Ectodermal cell (in vitro differentiated cells): Measurements from ENCODE around the gene B9D2.

Experiments used
- H3K27ac ChIP-seq: 2 replicates; pipeline ENCODE4 v1.7.0; 2013; ENCODE audit warnings: mild to moderate bottlenecking, low read depth, low read length; ENCODE audit not compliant: insufficient read depth, poor library complexity, severe bottlenecking
- H3K27me3 ChIP-seq: 2 replicates; pipeline ENCODE4 v1.7.0; 2013; ENCODE audit warnings: mild to moderate bottlenecking, low read length; ENCODE audit not compliant: insufficient read depth, control insufficient read depth, poor library complexity, severe bottlenecking
- H3K36me3 ChIP-seq: one replicate; pipeline ENCODE4 v1.7.0; 2013; ENCODE audit warnings: low read length; ENCODE audit not compliant: control insufficient read depth, insufficient read depth
- H3K4me1 ChIP-seq: one replicate; pipeline ENCODE4 v1.7.0; 2013; ENCODE audit warnings: low read length; ENCODE audit not compliant: control insufficient read depth, insufficient read depth
- H3K4me3 ChIP-seq: 2 replicates; pipeline ENCODE4 v1.7.0; 2013; ENCODE audit warnings: low read depth, low read length, control low read depth; ENCODE audit not compliant: insufficient read depth
- H3K9me3 ChIP-seq: 2 replicates; pipeline ENCODE4 v1.7.0; 2013; ENCODE audit warnings: mild to moderate bottlenecking, low read length, moderate library complexity; ENCODE audit not compliant: control insufficient read depth
- WGBS, 2 experiments: methylation state at CpG; one replicate each; pipeline ENCODE4 v1.1.7; 2013; ENCODE audit warnings: missing lambda C conversion rate in 2 of 2; 5-methylcytosine and 5-hydroxymethylcytosine counted together

The B9D2 gene

DNA sequence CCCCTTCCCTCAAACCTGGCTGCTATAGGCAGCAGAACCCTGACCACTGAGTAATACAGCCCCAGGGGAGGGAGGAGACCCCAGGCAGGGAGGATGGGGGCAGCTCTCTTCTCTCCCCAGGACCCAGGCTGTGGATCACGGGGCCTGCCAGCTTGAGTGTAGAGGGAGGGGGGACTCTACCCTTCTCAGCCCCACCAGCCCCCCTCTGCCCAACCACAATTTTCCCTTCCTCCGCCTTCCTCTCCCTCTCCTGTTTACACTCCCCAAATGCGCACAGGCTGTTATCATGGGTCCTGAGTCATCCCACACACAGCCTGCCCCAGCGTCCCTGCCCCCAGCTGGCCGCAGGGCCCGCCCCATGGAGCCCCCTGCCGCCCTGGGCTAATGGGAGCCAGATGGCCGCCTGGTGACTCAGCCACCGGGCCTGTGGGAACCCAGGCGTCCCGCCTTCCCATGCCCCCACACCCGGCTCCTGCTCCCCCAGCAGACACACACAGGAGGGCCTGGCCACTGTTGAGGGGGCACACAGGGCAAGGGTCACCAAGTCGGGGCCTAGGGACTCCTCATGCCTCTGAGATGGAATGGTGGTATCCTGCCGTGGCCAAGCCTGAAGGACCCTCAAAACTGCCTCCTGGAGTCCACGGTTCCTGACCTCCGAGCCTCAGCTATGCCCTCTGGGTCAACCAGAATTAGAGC is 40.4 kb downstream of the B9D2 start:
- no peak overlapping the region for H3K27ac ChIP-seq
- H3K36me3 ChIP-seq = peaks cover 20% of the 10 kb centered on the region
- H3K4me3 ChIP-seq = no peak overlapping the region
- WGBS, 2 experiments = 55 to 62% methylated on average over 16 of the region's 16 CpGs
- H3K4me1 ChIP-seq = peaks cover 34% of the 10 kb centered on the region
- no peaks in the 10 kb centered on the region for H3K9me3 ChIP-seq
- peaks cover 7% of the 10 kb centered on the region for H3K27me3 ChIP-seq

DNA sequence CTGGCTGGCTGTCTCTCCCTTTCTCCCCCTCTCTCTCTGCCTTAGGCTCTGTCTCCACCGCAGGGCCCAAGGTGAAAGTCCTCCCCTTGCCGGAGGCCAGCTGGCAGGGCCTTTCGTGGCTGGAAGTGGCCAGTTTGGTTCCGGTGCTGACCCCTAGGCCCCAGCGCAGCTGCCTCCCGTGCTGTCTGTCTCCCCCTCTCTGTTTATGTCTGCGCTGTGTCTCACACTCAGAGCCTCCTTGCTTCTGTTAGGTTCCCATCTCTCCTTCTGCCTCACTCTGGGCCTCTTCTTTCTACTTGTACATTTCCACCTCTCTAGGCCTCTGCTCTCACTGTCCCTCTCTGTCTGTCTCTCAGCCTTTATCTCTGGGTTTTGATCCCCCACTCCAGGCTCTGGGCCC is 40.9 kb downstream of the B9D2 start:
- Histone ChIP-seq H3K27ac (no peak overlapping the region), H3K36me3 (peaks cover 23% of the 10 kb centered on the region), H3K4me1 (peaks cover 34% of the 10 kb centered on the region), H3K27me3 (peaks cover 7% of the 10 kb centered on the region), H3K4me3 (no peak overlapping the region), H3K9me3 (no peaks in the 10 kb centered on the region)
- WGBS, 2 experiments = 75 to 78% methylated on average over 7 of the region's 7 CpGs

DNA sequence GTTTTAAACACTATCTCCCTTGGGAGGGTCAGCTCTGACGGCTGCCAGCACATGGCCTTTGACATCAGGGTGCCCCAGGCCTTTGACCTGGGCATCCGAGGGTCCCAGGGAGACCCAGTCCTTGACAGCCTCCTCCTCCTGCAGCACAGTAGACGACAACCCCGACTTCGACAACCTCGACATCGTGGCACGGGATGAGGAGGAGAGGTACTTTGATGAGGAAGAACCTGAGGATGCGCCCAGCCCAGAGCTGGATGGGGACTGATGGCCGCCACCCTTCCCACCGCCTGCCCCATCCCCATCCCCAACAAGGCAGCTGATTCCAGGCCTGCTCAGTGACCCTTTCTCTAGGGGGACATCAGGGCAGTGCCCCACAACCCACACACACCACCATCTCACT is 41.5 kb downstream of the B9D2 start:
- H3K27ac ChIP-seq = no peak overlapping the region
- 91 to 93% methylated on average over 11 of the region's 11 CpGs for WGBS, 2 experiments
- no peaks in the 10 kb centered on the region for H3K9me3 ChIP-seq
- peaks cover 7% of the 10 kb centered on the region for H3K27me3 ChIP-seq
- no peak overlapping the region for H3K4me3 ChIP-seq
- H3K36me3 ChIP-seq = peaks cover 27% of the 10 kb centered on the region
- H3K4me1 ChIP-seq = peaks cover 33% of the 10 kb centered on the region

DNA sequence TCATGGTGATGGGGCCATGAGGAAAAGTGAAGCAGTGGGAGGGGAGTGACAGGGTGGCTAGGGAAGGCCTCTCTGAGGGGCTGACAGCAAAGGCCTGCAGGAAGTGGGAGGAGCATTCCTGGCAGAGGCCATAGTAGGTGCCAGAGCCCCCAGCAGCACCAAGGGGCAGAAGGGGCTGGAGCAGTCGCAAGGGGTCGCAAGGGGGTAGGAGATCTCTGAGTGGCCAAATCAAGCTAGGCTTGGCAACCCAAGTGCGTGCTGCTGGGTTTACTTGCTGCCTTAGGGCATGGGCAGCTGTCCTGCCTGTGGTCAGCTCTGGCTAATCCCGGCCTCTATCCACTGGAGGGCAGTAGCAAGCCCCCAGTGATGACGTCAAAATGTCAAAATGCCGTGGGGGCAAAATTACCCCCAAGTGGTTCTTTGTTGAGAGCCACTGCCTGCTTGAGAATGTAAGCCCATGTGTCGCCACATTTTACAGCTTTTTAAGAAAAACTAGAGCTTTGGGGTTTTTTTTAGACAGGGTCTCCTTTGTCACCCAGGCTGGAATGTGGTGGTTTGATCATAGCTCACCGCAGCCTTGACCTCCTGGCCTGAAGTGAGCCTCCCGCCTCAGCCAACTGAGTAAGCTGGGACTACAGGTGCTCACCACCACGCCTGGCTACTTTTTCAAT is 42.2 kb downstream of the B9D2 start:
- peak overlapping the region; percentile 67 for H3K27ac ChIP-seq
- peaks cover 32% of the 10 kb centered on the region for H3K36me3 ChIP-seq
- H3K4me1 ChIP-seq = peaks cover 29% of the 10 kb centered on the region

DNA sequence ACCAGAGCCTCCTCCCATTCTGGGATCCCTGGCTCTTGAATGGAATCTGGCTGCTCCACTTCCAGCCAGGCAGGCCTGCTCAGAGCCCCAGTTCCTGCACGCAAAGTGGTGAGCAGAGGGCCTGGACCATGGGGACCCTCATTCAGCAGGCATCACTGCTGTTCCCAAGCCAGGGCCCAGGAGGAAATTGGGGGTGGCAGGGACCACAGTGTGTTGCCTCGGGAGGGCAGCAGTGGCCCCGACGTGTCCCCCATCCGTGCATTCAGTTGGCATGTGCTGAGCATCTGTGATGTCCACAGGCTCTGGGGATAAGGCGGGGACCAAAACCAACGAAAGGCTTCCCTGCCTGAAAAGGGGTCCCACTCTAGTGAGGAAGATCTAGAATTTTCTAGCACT is 42.7 kb downstream of the B9D2 start:
- peaks cover 28% of the 10 kb centered on the region for H3K4me1 ChIP-seq
- no peak overlapping the region for H3K4me3 ChIP-seq
- no peaks in the 10 kb centered on the region for H3K9me3 ChIP-seq
- 91 to 92% methylated on average over 7 of the region's 7 CpGs for WGBS, 2 experiments
- no peak overlapping the region for H3K27ac ChIP-seq
- peaks cover 37% of the 10 kb centered on the region for H3K36me3 ChIP-seq
- H3K27me3 ChIP-seq = peaks cover 7% of the 10 kb centered on the region

More for the DNA sequence above, 42.2 kb downstream of the B9D2 start:
- WGBS, 2 experiments = 51 to 53% methylated on average over 10 of the region's 10 CpGs
- Histone ChIP-seq H3K4me3 (no peak overlapping the region), H3K27me3 (peaks cover 7% of the 10 kb centered on the region), H3K9me3 (no peaks in the 10 kb centered on the region)

DNA sequence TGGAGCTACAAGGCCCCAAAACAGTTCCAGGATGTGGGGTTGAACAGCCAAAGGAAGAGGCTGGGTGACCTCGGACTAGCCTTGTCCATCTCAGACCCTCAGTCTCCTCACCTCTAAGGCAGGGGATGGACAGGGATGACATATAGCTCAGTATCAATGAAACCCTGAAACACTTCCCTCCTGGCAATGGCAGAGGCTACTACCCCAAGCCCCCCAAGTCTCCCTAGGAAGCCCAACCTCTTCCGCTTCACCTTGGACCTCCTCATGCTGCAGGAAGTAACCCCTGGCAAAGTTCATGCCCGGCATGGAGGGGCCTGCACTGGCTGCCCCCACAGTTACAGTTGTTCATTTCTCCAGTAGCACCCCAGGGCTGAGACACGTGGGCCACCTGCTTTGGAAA is 43.4 kb downstream of the B9D2 start:
- no peaks in the 10 kb centered on the region for H3K9me3 ChIP-seq
- H3K4me1 ChIP-seq = peaks cover 21% of the 10 kb centered on the region
- WGBS, 2 experiments = 90 to 97% methylated on average over 4 of the region's 4 CpGs
- H3K36me3 ChIP-seq = peaks cover 41% of the 10 kb centered on the region
- peaks cover 2% of the 10 kb centered on the region for H3K27me3 ChIP-seq
- no peak overlapping the region for H3K4me3 ChIP-seq
- H3K27ac ChIP-seq = no peak overlapping the region

DNA sequence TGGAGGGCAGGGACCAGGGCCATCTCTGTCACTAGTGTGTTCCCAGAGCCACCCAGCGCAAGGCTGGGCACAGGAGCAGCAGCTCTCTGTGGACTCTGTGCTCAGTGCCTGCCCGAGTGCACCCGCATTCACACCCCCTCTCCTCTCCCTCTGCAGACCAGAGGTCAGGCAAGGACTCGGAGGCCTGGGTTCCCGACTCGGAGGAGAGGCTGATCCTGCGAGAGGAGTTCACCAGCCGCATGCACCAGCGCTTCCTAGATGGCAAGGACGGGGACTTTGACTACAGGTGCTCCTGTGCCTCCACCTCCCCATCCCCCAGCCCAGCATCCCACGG is 43.8 kb downstream of the B9D2 start:
- H3K27ac ChIP-seq = no peak overlapping the region
- H3K4me1 ChIP-seq = peaks cover 20% of the 10 kb centered on the region
- 92 to 93% methylated on average over 11 of the region's 11 CpGs for WGBS, 2 experiments
- H3K36me3 ChIP-seq = peaks cover 41% of the 10 kb centered on the region
- H3K4me3 ChIP-seq = no peak overlapping the region
- H3K9me3 ChIP-seq = no peaks in the 10 kb centered on the region
- H3K27me3 ChIP-seq = no peaks in the 10 kb centered on the region

DNA sequence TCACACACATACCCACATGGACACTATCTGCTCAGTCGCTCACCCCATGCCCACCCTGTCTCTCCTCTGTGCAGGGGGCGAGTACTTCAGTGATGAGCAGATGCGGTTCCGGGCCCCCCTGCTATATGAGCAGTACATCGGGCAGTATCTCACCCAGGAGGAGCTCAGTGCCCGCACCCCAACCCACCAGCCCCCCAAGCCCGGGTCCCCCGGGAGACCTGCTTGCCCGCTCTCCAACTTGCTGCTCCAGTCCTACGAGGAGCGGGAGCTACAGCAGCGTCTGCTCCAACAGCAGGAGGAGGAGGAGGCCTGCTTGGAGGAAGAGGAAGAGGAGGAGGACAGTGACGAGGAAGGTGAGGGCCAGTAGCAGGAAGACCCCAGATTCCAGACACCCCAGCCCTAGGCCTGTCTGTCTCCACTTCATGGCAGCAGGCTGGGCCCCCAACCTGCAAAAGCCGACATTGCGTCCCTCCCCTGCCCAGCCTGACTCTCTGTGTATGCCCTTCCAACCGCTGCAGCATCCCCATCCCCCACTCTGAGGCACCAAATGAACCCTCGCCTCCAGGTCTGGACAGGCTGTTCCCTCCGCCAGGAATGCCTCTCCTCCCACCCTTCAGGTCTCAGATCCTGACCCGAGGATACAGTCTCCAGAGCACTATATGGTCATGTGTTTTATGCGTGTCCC is 44.3 kb downstream of the B9D2 start:
- WGBS, 2 experiments = 91 to 92% methylated on average over 20 of the region's 20 CpGs
- peaks cover 18% of the 10 kb centered on the region for H3K4me1 ChIP-seq
- peaks cover 41% of the 10 kb centered on the region for H3K36me3 ChIP-seq

DNA sequence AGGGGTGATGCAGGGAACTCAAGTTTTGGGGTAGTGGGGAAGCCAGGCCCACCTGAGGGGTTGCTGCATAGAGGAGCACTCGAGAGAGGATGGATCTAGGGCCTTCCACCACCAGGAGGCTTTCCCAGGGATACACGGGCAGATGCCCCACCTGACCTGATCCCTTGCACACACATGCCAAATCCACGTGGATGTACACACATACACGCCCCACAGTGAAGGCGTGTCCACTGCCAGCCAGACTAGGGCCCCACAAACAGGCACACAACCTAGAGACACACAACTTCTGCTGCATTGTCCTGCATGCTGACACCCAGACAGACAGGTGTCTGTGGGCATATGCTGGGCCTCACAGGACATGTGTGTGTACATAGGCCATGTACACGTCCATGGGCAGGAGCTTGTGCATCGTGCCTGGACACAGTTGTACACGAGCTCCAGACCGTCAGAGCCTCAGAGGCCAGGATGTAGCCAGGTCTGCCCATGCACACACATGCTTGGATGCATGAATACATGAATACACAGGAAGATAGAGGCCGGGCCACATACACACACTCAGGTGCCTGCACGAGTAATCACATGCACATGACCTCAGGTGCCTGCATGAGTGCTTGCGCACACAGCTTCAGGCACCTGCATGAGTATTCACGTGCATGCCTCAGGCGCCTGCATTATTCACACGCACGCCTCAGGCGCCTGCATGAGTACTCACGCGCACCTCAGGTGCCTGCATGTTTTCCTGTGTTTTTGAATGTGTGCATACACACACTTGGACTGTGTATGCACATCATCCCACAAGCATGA is 45.1 kb downstream of the B9D2 start:
- peaks cover 41% of the 10 kb centered on the region for H3K36me3 ChIP-seq
- H3K4me3 ChIP-seq = no peak overlapping the region
- H3K9me3 ChIP-seq = no peaks in the 10 kb centered on the region
- peaks cover 11% of the 10 kb centered on the region for H3K4me1 ChIP-seq
- no peaks in the 10 kb centered on the region for H3K27me3 ChIP-seq
- WGBS, 2 experiments = 94 to 95% methylated on average over 19 of the region's 19 CpGs
- H3K27ac ChIP-seq = no peak overlapping the region

More for the DNA sequence above, 44.3 kb downstream of the B9D2 start:
- Histone ChIP-seq H3K9me3 (no peaks in the 10 kb centered on the region), H3K27ac (no peak overlapping the region), H3K27me3 (no peaks in the 10 kb centered on the region), H3K4me3 (no peak overlapping the region)
